Mesendoderm (in vitro differentiated cells): Measurements from ENCODE around the gene PRR30.

Source experiments
- DNase-seq: peaks from one replicate; pipeline ENCODE4 v3.0.0; 2013
- H2AK5ac ChIP-seq: 2 replicates; pipeline ENCODE4 v1.6.1; 2013; ENCODE audit warnings: low read length, inconsistent platforms
- H2BK120ac ChIP-seq: 2 replicates; pipeline ENCODE4 v1.6.1; 2013; ENCODE audit warnings: low read depth, mild to moderate bottlenecking, low read length, moderate library complexity, mixed read lengths
- H2BK15ac ChIP-seq: replicated peaks from 2 replicates; pipeline ENCODE4 v1.6.1; 2013; ENCODE audit warnings: low read depth, mild to moderate bottlenecking, moderate library complexity
- H2BK5ac ChIP-seq: 2 replicates; pipeline ENCODE4 v1.6.1; 2013; ENCODE audit warnings: low read length, inconsistent platforms
- H3K18ac ChIP-seq: 2 replicates; pipeline ENCODE4 v1.6.1; 2013; ENCODE audit warnings: mild to moderate bottlenecking, low read length, mixed read lengths
- H3K23ac ChIP-seq: one replicate; pipeline ENCODE4 v1.6.1; 2013; ENCODE audit warnings: low read length
- H3K27ac ChIP-seq: 2 replicates; pipeline ENCODE4 v1.5.1; 2013; ENCODE audit warnings: low read depth, mild to moderate bottlenecking, inconsistent platforms, low read length, moderate library complexity
- H3K27me3 ChIP-seq: 2 replicates; pipeline ENCODE4 v1.6.1; 2013; ENCODE audit warnings: low read length, control low read depth, mild to moderate bottlenecking, inconsistent platforms; ENCODE audit not compliant: insufficient read depth, poor library complexity
- H3K36me3 ChIP-seq: 2 replicates; pipeline ENCODE4 v1.6.1; 2013; ENCODE audit warnings: low read length, inconsistent platforms; ENCODE audit not compliant: control insufficient read depth, insufficient read depth
- H3K4ac ChIP-seq: one replicate; pipeline ENCODE4 v1.6.1; 2013; ENCODE audit warnings: low read depth, mild to moderate bottlenecking, low read length, moderate library complexity
- H3K4me1 ChIP-seq: 2 replicates; pipeline ENCODE4 v1.6.1; 2013; ENCODE audit warnings: low read depth, low read length, inconsistent platforms; ENCODE audit not compliant: control insufficient read depth
- H3K4me2 ChIP-seq: 2 replicates; pipeline ENCODE4 v1.6.1; 2013; ENCODE audit warnings: low read length
- H3K4me3 ChIP-seq: 2 replicates; pipeline ENCODE4 v1.5.1; 2013; ENCODE audit warnings: mild to moderate bottlenecking, low read length
- H3K56ac ChIP-seq: one replicate; pipeline ENCODE4 v1.6.1; 2013; ENCODE audit warnings: low read length
- H3K79me1 ChIP-seq: 2 replicates; pipeline ENCODE4 v1.6.1; 2013; ENCODE audit warnings: low read length, inconsistent platforms
- H3K79me2 ChIP-seq: 2 replicates; pipeline ENCODE4 v1.6.1; 2013; ENCODE audit warnings: mild to moderate bottlenecking, low read length; ENCODE audit not compliant: control insufficient read depth, insufficient read depth
- H3K9ac ChIP-seq: 2 replicates; pipeline ENCODE4 v1.6.1; 2013; ENCODE audit warnings: low read length, inconsistent platforms
- H4K5ac ChIP-seq: one replicate; pipeline ENCODE4 v1.6.1; 2013; ENCODE audit warnings: low read length
- H4K8ac ChIP-seq: one replicate; pipeline ENCODE4 v1.6.1; 2013; ENCODE audit warnings: low read depth, mild to moderate bottlenecking, control low read depth, low read length, moderate library complexity
- WGBS: extraction: QIAGEN DNeasy Blood & Tissue Kit; methylation state at CpG from one replicate; pipeline ENCODE4 v1.1.7; 2013; ENCODE audit warnings: low lambda C conversion rate, missing lambda C conversion rate; ENCODE audit not compliant: insufficient coverage; ENCODE audit errors: extremely low coverage; 5-methylcytosine and 5-hydroxymethylcytosine counted together

PRR30 gene

GRCh38 chr2:27134781-27135477 is 4.3 kb downstream of the PRR30 start:
- Histone ChIP-seq H3K18ac (no peak overlapping the region), H3K27me3 (no peaks in the 10 kb centered on the region), H3K9ac (peak overlapping the region; percentile 49), H2BK15ac (no peak overlapping the region), H2AK5ac (no peak overlapping the region), H2BK5ac (no peak overlapping the region), H3K27ac (no peak overlapping the region), H3K79me1 (peaks cover 10% of the 10 kb centered on the region), H3K4me3 (no peak overlapping the region), H3K23ac (no peak overlapping the region), H3K36me3 (peaks cover 8% of the 10 kb centered on the region), H3K4ac (no peak overlapping the region), H2BK120ac (no peak overlapping the region), H3K4me2 (no peak overlapping the region), H4K8ac (no peak overlapping the region), H3K56ac (peak overlapping the region; percentile 76), H3K4me1 (peaks cover 6% of the 10 kb centered on the region), H4K5ac (no peak overlapping the region), H3K79me2 (peaks cover 11% of the 10 kb centered on the region)
- no CpG with 5 or more reads among the region's 33 CpGs for WGBS
- no peak for DNase-seq

GRCh38 chr2:27133905-27134780 is 5.1 kb downstream of the PRR30 start, which contains the start of gene PREB:
Gene PREB (minus strand): TSS chr2:27134636. CDS start chr2:27134421, 215 bp downstream.
- no peak within 1 kb of the TSS for H4K5ac ChIP-seq
- H2AK5ac ChIP-seq, result no peak within 1 kb of the TSS
- no peak within 1 kb of the TSS for H3K4ac ChIP-seq
- H3K56ac ChIP-seq, result peak within 1 kb of the TSS; percentile 89
- H3K4me3 ChIP-seq, result peak within 1 kb of the TSS; percentile 69
- H3K79me2 ChIP-seq, result peaks cover 11% of the 10 kb centered on the region
- peaks cover 6% of the 10 kb centered on the region for H3K4me1 ChIP-seq
- H2BK5ac ChIP-seq, result no peak within 1 kb of the TSS
- no peak within 1 kb of the TSS for H2BK120ac ChIP-seq
- no peaks in the 10 kb centered on the region for H3K27me3 ChIP-seq
- peak within 1 kb of the TSS; percentile 10 for H3K27ac ChIP-seq
- no peak within 1 kb of the TSS for H2BK15ac ChIP-seq
- peak within 1 kb of the TSS; percentile 93 for H3K4me2 ChIP-seq
- WGBS, result no CpG with 5 or more reads among the region's 86 CpGs
- peak within 1 kb of the TSS; percentile 44 for H3K18ac ChIP-seq
- peaks cover 10% of the 10 kb centered on the region for H3K79me1 ChIP-seq
- peak within 1 kb of the TSS; percentile 85 for H3K9ac ChIP-seq
- H3K36me3 ChIP-seq, result peaks cover 8% of the 10 kb centered on the region
- H3K23ac ChIP-seq, result no peak within 1 kb of the TSS
- DNase-seq, result peak; percentile 97
- no peak within 1 kb of the TSS for H4K8ac ChIP-seq

GRCh38 chr2:27133195-27133875 is 5.9 kb downstream of the PRR30 start:
- peak overlapping the region; percentile 69 for H3K4me3 ChIP-seq
- H3K4ac ChIP-seq, result no peak overlapping the region
- no peak for DNase-seq
- no peak overlapping the region for H3K27ac ChIP-seq
- peaks cover 6% of the 10 kb centered on the region for H3K4me1 ChIP-seq
- H3K18ac ChIP-seq, result no peak overlapping the region
- peaks cover 11% of the 10 kb centered on the region for H3K79me2 ChIP-seq
- no peak overlapping the region for H4K5ac ChIP-seq
- H3K56ac ChIP-seq, result peak overlapping the region; percentile 89
- peaks cover 8% of the 10 kb centered on the region for H3K36me3 ChIP-seq
- no peak overlapping the region for H4K8ac ChIP-seq
- H3K79me1 ChIP-seq, result peaks cover 10% of the 10 kb centered on the region
- H3K4me2 ChIP-seq, result peak overlapping the region; percentile 93
- peak overlapping the region; percentile 85 for H3K9ac ChIP-seq
- no CpG with 5 or more reads among the region's 14 CpGs for WGBS
- no peak overlapping the region for H2BK15ac ChIP-seq
- H3K23ac ChIP-seq, result no peak overlapping the region
- no peaks in the 10 kb centered on the region for H3K27me3 ChIP-seq
- H2BK120ac ChIP-seq, result no peak overlapping the region
- no peak overlapping the region for H2BK5ac ChIP-seq
- no peak overlapping the region for H2AK5ac ChIP-seq

- Histone ChIP-seq H4K5ac (no peak overlapping the region), H3K18ac (no peak overlapping the region), H3K27ac (no peak overlapping the region), H3K23ac (no peak overlapping the region), H3K79me2 (peaks cover 11% of the 10 kb centered on the region), H3K56ac (no peak overlapping the region), H3K79me1 (peaks cover 10% of the 10 kb centered on the region), H4K8ac (no peak overlapping the region), H2BK15ac (no peak overlapping the region), H2AK5ac (no peak overlapping the region), H3K4me2 (no peak overlapping the region), H2BK120ac (no peak overlapping the region), H3K27me3 (no peaks in the 10 kb centered on the region), H3K9ac (no peak overlapping the region), H3K36me3 (peaks cover 8% of the 10 kb centered on the region), H3K4me1 (peaks cover 6% of the 10 kb centered on the region), H3K4me3 (no peak overlapping the region), H3K4ac (no peak overlapping the region), H2BK5ac (no peak overlapping the region)
- no CpG with 5 or more reads among the region's 11 CpGs for WGBS
- DNase-seq, result no peak
These were observed 7.8 kb downstream of the PRR30 start for GRCh38 chr2:27131429-27131828.

GRCh38 chr2:27130396-27130795 is 8.8 kb downstream of the PRR30 start:
- no peak for DNase-seq
- H3K4me2 ChIP-seq, result no peak overlapping the region

More at GRCh38 chr2:27130396-27130795, 8.8 kb downstream of the PRR30 start:
- H3K79me1 ChIP-seq, result peaks cover 10% of the 10 kb centered on the region
- no peak overlapping the region for H2BK120ac ChIP-seq
- no peak overlapping the region for H3K4me3 ChIP-seq
- H3K4ac ChIP-seq, result no peak overlapping the region
- no peak overlapping the region for H3K9ac ChIP-seq
- no peak overlapping the region for H4K8ac ChIP-seq
- H3K4me1 ChIP-seq, result peaks cover 6% of the 10 kb centered on the region
- H3K18ac ChIP-seq, result no peak overlapping the region
- H4K5ac ChIP-seq, result no peak overlapping the region
- no CpG with 5 or more reads among the region's 10 CpGs for WGBS
- H3K56ac ChIP-seq, result no peak overlapping the region
- H3K23ac ChIP-seq, result no peak overlapping the region
- H3K36me3 ChIP-seq, result peaks cover 8% of the 10 kb centered on the region
- H3K79me2 ChIP-seq, result peaks cover 11% of the 10 kb centered on the region
- no peak overlapping the region for H2BK15ac ChIP-seq
- no peaks in the 10 kb centered on the region for H3K27me3 ChIP-seq
- H2BK5ac ChIP-seq, result no peak overlapping the region
- H3K27ac ChIP-seq, result no peak overlapping the region
- no peak overlapping the region for H2AK5ac ChIP-seq
